Stimulated activated naive CD4-positive, alpha-beta T cell treated with Interleukin-2 at 50 U/mL for 16 hours (primary cell): ENCODE data around the gene MAPKAPK5.
"Not testable (repeated sequence)": the region's sequence is repeated elsewhere in the genome, so short reads cannot be mapped to it uniquely, and the experiment has no call there.

ENCODE experiments used
- DNase-seq: peaks from one replicate; lab custom pipeline; 2025; lab: John Stamatoyannopoulos, UW

Gene MAPKAPK5

DNA sequence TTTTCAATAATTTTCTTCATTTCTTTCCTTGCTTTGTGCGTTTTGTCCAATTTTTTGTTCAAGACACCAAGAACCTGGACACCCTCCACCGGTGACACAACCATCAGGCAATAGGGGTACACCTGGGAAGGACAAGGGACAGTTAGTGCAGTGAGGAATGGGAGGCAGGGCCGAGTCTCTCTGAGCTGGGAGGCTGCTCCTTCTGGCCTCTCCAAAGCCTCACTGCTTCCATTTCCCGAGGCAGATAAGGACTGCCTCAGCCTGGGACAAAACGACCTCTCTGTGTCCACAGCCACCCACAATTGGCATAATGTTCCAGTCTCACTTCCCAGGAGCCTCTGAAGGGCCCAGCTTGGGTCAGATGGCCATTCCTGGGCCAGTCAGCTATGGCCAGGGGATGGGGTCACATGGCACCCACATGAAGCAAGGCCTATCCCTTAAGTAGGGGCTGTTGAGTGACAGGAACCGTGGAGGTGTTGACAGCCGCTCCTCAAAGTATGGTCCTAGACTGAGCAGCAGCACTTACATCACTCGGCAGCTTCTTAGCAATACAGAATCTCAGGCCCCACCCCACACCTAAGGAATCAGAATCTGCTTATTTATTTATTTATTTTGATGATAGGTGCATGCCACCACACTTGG is 13.6 kb upstream of the MAPKAPK5 start:
- DNase-seq: no peak

DNA sequence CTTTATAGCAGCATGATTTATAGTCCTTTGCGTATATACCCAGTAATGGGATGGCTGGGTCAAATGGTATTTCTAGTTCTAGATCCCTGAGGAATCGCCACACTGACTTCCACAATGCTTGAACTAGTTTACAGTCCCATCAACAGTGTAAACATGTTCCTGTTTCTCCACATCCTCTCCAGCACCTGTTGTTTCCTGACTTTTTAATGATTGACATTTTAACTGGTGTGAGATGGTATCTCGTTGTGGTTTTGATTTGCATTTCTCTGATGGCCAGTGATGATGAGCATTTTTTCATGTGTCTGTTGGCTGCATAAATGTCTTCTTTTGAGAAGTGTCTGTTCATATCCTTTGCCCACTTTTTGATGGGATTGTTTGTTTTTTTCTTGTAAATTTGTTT is 12.4 kb upstream of the MAPKAPK5 start:
- not testable (repeated sequence) for DNase-seq

DNA sequence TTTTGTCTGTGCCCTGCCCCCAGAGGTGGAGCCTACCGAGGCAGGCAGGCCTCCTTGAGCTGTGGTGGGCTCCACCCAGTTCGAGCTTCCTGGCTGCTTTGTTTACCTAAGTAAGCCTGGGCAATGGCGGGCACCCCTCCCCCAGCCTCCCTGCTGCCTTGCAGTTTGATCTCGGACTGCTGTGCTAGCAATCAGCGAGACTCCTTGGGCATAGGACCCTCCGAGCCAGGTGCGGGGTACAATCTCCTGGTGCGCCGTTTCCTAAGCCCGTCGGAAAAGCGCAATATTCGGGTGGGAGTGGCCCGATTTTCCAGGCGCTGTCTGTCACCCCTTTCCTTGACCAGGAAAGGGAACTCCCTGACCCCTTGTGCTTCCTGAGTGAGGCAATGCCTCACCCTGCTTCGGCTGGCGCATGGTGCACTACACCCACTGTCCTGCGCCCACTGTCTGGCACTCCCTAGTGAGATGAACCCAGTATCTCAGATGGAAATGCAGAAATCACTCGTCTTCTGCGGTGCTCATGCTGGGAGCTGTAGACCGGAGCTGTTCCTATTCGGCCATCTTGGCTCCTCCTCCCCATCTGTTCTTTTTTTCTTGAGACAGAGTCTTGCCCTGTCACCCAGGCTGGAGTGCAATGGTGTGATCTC is 7.2 kb upstream of the MAPKAPK5 start:
- not testable (repeated sequence) for DNase-seq

DNA sequence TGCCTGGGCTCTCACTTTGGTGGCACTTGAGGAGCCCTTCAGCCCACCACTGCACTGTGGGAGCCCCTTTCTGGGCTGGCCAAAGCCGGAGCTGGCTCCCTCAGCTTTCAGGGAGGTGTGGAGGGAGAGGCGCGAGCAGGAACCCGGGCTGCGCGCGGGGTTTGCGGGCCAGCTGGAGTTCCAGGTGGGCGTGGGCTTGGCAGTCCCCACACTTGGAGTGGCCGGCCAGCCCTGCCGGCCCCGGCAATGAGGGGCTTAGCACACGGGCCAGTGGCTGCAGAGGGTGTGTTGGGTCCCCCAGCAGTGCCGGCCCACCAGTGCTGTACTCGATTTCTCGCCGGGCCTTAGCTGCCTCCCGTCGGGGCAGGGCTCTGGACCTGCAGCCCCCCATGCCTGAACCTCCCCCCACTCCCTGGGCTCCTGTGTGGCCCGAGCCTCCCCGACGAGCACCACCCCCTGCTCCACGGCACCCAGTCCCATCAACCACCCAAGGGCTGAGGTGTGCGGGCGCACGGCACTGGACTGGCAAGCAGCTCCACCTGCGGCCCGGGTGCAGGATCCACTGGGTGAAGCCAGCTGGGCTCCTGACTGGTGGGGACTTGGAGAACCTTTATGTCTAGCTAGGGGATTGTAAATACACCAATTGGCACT is 6.4 kb upstream of the MAPKAPK5 start:
- not testable (repeated sequence) for DNase-seq

DNA sequence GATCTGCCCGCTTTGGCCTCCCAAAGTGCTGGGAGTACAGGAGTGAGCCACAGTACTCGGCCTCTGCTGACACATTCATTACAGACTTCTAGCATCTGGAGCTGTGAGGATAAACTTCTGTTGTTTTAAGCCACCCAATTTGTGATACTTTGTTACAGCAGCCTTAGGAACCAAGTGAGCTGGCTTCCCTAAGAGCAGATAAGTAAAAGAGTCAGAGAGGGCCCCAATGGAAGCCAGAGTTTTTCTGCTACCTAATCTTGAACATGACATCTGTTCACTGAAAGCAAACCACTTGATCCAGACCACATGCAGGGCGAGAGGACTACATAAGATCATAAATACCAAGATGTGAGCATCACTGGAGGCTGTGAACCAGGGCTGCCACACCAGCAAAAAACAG is 3.7 kb upstream of the MAPKAPK5 start:
- DNase-seq: no peak

DNA sequence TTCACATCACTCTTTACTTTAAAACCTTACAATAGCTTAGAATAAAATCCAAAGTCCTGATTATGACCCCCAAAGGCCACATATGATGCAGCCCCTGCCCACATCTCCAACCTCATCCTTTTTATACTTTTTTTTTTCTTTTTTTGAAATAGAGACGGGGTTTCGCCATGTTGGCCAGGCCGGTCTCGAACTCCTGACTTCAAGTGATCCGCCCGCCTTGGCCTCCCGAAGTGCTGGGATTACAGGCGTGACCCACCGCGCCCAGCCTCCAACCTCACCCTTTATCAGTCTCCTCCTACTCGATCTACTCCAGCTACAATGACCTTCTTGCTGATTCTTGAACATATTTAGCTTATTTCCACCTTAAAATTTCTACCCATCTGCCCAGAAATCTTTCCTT is 1.2 kb upstream of the MAPKAPK5 start:
- DNase-seq: no peak

DNA sequence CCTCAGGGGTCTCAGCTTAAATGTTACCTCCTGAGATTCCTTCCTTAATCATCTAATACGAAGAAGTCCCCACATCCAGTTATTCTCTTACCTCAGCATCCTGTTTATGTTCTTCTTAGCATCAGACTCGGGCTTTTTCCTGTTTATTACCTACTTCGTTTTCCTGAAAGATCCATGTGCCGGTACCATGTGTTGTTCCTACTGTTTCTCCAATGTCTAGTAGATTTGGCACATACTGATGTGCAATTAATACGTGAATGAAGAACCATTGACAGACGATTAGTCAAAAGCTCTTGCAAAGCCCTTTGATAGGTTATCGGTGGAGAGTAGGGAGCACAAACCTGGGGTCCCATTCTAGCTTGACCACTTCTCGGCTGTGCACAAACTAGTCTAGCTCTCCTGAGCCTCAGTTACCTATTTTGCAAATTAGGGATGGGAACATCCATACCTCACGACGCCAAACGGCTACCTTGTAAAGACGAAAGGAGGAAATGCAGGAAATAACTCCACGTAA is 735 bp upstream of the MAPKAPK5 start:
- no peak for DNase-seq

DNA sequence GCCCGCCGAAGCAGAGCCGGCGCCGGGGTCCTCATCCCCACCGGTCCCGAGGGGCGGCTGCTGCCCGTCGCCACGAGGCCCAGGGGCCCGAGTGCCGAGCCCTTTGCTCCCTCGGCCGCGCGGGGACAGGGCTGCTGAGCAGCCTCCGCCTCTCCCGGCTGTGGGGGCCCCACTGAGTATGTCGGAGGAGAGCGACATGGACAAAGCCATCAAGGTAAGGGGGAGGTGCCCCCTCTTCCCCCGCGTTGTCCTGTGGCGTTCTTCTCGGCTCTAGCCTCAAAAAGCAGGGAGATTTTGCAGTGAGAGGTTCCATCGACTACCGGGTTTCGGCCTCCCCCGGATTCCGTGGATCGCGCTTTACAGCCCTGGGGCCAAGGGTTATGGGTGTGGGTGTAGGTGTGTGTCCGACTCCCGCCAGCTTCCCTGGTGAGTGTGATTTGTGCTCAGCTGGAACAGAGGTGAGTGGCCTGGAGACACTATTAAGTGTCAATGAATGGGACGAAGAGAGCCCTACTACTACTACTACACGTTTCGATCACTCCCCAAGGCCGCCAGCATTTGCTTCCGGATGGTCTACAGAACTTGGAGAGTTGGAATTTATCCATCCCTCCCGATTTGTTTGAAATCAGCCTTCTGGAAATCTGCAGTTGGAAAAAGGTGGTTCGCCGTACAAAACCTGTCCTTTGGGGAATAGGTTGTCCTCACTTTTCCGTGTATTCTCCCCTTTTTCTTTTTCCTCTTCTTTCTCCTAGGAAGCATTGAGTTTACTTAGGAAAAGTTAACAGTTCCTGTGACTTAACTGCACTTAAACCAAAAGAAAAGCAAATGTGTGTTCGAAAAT is 748 bp downstream of the MAPKAPK5 start:
- DNase-seq: peak; percentile 47

DNA sequence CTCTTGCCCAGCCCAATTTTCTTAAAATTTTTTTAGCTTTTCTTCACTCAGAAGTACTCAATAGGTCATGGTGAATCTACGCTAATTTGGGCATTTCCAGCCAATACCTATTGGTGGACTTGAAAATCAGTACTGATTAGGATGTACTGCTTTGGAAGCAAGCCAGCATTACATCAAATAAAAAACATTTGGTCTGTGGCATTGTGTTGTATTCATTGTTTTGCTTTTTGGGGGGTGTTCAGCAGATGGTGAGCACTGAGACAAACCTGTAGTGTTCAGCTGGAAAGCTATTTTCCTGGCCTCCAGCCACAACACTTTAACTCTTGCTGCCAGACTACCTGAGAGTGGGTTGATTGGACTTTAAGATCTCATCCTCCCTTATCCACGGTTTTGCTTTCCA is 4.0 kb downstream of the MAPKAPK5 start:
- no peak for DNase-seq

DNA sequence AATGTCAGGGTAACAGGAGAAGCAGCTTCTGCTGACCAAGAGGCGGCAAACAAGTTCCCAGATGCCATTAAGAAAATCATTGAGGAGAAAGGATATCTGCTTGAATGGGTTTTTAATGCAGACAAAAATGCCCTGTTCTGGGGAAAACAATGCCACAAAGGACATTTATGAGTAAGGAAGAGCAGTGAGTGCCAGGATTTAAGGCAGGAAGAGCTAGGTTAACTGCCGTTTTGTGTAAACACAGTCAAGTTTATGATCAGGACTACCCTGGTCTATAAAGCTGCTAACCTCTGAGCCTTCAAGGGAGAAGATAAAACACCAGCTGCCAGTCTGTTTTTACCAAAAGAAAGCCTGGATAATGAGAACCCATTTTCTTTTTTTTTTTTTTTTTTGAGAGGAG is 8.5 kb downstream of the MAPKAPK5 start:
- no peak for DNase-seq

DNA sequence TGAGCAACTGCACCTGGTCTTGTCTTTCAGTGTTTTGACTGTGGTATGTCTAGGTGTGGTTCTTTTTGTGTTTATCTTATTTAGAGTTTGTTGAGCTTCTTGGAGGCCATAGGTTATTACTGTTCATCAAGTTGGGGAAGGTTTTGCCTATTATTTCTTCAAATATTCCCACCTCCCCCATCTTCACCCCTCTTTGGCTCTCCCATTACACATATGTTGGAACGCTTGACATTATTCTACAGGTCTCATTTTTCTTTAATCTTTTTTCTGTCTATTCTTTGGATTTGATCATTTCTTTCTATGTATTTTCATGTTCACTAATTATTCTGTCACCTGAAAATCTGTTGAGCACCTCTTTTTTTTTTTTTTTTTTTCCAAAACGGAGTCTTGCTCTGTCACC is 16.2 kb downstream of the MAPKAPK5 start:
- DNase-seq: no peak

DNA sequence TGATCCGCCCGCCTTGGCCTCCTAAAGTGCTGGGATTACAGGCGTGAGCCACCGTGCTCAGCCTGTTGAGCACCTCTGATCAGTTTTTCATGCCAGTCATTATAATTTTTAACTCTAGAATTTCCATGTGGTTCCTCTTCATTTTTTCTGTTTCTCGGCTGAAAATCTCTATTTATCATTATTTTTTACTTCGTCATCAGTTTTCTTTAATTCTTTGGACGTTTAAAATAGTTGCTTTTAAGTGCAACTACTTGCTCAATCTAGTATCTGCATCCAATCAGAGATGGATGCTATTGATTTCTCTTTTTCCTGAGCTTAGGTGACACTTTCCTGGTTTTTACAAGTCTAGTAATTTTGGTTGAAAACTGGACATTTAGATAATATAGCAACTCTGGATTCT is 16.8 kb downstream of the MAPKAPK5 start:
- DNase-seq: no peak

DNA sequence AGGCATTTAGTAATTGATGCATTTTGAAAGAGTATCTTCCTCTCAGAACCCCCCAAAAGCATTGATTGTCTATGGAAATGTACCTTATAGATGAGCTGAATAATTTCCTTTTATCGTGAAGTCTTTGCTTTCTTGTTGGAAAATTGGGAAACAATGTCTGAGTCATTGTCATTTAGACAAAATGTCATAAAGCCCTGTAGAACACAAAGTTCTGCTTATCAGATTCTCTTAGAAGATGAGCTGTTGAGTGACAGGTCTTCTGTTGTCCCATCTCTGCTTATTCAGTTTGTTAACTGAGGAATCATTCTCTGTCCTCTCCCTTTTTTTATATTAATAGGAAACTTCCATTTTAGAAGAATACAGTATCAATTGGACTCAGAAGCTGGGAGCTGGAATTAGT is 22.9 kb downstream of the MAPKAPK5 start:
- DNase-seq: no peak

DNA sequence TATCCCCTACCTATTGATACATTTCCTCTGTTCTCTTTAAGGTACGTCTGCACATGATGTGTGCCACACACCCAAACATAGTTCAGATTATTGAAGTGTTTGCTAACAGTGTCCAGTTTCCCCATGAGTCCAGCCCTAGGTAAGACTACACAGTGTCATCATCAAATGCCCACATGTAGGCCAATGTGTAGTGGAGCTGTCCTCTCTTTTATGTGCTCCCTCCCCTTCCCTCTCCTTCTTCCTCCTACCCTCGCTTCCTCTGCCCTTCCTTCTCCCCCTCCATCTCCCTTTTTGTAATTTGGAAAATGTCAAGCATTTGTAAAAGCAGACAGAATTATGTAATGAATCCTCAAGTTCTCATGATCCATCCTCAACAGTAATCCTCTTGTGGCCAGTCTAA is 25.5 kb downstream of the MAPKAPK5 start:
- no peak for DNase-seq

DNA sequence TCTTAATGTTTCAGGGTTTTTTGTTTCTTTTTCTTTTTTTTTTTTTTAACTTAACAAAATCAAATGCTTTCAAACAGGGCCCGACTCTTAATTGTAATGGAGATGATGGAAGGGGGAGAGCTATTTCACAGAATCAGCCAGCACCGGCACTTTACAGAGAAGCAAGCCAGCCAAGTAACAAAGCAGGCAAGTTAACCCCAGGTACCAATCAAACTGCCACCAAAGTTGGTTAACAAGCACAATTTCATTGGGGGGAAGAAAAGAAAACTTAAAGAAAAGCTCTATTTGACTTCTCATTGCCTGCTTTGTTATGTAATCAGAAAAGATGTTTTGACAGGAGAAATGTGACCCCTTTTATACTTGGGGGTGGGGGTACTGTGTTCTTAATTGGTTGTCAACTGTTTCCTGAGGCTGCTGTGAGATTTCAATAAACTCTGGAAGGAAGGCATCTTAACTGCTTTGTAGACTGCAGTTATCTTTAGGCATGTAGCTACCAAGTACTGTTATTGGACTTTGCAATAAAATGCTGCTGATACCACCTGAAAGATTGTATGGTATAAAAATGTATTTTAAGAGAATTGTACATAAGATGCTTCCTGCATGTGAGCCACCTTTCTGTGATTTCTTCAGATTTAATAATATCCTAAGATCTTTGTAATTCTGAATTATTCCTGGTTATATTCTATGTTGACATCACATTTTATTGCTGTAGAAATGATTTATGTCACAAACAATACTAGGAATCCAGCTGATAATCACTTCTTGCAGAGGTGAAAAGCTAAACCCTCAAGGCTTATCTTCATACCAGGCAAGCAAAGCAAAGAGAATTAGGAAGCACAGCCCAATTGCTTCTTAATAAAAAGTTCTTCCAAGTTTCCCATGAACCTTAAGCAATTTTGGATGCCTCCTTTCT is 26.9 kb downstream of the MAPKAPK5 start:
- no peak for DNase-seq

DNA sequence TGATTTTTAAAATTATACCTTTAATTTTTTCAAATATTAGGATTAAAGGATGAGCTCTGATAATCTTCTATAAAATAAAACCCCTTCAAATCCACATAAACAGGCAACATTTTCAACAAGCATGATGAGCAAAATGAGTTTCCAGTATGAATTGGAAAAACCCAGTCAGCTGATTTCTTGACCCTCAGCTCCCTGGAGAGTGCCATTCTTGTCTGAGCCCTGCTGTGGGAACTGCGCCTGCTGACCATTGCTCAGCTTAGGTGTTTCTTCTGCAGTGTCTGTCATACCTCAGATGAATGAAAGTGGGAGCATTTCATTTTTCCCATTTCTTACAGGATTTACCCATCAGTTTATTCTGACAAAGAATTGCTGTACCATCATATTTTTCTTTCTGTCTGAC is 27.6 kb downstream of the MAPKAPK5 start:
- no peak for DNase-seq

DNA sequence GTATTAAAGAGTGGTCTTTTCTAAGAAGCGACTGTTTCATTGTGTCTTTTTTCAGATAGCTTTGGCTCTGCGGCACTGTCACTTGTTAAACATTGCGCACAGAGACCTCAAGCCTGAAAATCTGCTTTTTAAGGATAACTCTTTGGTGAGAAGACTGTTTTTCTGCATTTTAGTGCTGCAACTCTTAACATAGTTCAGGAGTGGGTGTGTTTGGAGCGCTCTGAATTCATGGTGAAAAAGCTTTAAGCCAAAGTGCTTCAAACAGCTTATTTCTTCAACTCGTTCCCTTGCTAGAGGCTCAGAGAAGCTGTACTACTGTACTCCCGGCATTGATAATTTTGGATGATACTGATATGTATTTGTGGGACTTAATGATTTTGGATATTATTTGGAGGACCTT is 28.2 kb downstream of the MAPKAPK5 start:
- no peak for DNase-seq

DNA sequence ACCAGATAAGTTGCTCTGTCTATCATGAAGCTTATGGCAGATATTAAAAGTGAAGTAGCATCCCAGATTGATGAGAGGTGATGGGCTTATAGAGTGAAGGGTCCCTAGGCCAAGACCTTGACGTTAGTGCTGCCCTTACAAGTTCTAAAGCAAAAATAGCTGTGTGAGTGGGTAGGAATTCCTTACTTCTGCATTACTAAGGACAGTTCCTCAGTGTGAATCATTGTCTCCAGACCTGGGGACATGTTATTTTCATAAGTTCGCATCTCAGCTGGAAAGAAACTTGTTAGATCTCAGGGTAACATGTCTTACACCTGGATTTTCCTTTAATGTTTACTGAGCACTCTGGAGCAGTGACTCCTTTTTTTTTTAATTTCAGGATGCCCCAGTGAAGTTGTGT is 28.7 kb downstream of the MAPKAPK5 start:
- no peak for DNase-seq

DNA sequence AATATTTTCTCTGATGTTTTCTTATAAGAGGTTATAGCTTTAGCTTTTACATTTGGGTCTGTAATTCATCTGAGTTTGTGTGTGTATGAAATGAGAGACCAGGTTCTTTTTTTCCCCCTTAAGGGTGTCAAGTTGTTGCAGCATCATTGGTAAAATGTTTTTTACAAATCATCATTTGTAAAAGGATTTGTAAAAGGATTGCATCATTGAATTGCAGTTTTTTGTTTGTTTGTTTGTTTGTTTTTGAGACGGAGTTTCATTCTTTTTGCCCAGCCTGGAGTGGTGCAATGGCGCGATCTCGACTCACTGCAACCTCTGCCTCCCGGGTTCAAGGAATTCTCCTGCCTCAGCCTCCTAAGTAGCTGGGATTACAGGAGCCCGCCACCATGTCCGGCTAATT is 31.1 kb downstream of the MAPKAPK5 start:
- DNase-seq: no peak

DNA sequence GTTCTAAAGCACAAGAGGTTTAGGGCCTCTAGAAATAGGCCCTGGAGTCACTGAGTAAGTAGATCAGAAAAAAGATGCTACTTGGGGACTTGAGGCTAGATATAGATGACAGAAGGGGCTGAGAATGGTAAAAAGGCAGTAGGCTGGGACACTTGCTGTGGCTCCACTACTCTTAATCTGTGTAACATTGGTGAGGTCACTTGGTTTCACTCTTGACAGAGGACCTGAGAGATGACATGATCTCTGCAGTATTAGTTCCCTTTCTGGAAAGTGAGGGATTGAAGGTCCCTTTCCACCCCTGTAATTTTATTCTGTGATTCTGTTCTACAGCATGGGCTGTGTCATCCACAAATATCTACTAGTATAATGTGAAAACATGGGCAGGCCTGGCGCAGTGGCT is 39.7 kb downstream of the MAPKAPK5 start:
- DNase-seq: no peak
